Measurements from ENCODE around the gene XIST. TPM values are rescaled to one million over a fixed set of nuclear protein-coding genes. Genes with fewer than 3 reads are reported as not detected.
"Not testable (repeated sequence)": the region's sequence is repeated elsewhere in the genome, so short reads cannot be mapped to it uniquely, and the experiment has no call there.

The XIST gene
- total RNA-seq = not detected
- 1 to 10 TPM; 3.8 to 10.0 (median 8.1) TPM for polyA plus RNA-seq
- 0.43 to 363 (median 12.9) reads per million in 6 experiments for total RNA-seq

- peak within 1 kb of the TSS in 4 of 10 donors; percentile 91 to 98 (median 94) for H3K4me3 Mint-ChIP-seq
- POLR2A ChIA-PET = no interaction called here
- no peaks in the 10 kb centered on the region for H3K27me3 Mint-ChIP-seq
- peak within 1 kb of the TSS in 5 of 10 donors; percentile 93 to 96 (median 96) for H3K27ac Mint-ChIP-seq
- H3K36me3 Mint-ChIP-seq = no peaks in the 10 kb centered on the region
- H3K9me3 Mint-ChIP-seq = peaks cover 0 to 2% (median 0%) of the 10 kb centered on the region in 9 donors
- H3K4me1 Mint-ChIP-seq = peaks cover 0 to 1% (median 0%) of the 10 kb centered on the region in 4 donors
- no peak for ATAC-seq
- DNase-seq = peak in 3 of 10 donors; percentile 72 to 82 (median 81)
Observed at GRCh38 chrX:73852467-73852866, at the start of gene XIST. XIST (minus strand) TSS chrX:73852714.

- H3K27me3 Mint-ChIP-seq, H3K4me1 Mint-ChIP-seq, POLR2A ChIA-PET, ATAC-seq, DNase-seq, H3K4me3 Mint-ChIP-seq: not testable (repeated sequence)
- H3K36me3 Mint-ChIP-seq = peaks cover 0 to 17% (median 0%) of the 10 kb centered on the region in 3 donors
- H3K9me3 Mint-ChIP-seq = peaks cover 0 to 51% (median 0%) of the 10 kb centered on the region in 9 donors
- H3K27ac Mint-ChIP-seq = peak overlapping the region in 1 of 10 donors; percentile 68
Observed at GRCh38 chrX:73898315-73898714, 45.8 kb upstream of the XIST start.

- peak overlapping the region in 4 of 10 donors; percentile 28 to 74 (median 65) for H3K4me3 Mint-ChIP-seq
- peak overlapping the region in 4 of 10 donors; percentile 36 to 68 (median 62) for H3K27ac Mint-ChIP-seq
- H3K4me1 Mint-ChIP-seq, POLR2A ChIA-PET, ATAC-seq, H3K27me3 Mint-ChIP-seq: not testable (repeated sequence)
- DNase-seq = peak in 3 of 10 donors; percentile 27 to 57 (median 50)
- peaks cover 0 to 61% (median 1%) of the 10 kb centered on the region in 9 donors for H3K9me3 Mint-ChIP-seq
- H3K36me3 Mint-ChIP-seq = peaks cover 0 to 21% (median 0%) of the 10 kb centered on the region in 3 donors
Observed at GRCh38 chrX:73892515-73893090, 40.1 kb upstream of the XIST start.

GRCh38 chrX:73882260-73882659 is 29.7 kb upstream of the XIST start:
- H3K9me3 Mint-ChIP-seq = peaks cover 0 to 46% (median 6%) of the 10 kb centered on the region in 9 donors
- H3K27me3 Mint-ChIP-seq, H3K27ac Mint-ChIP-seq, POLR2A ChIA-PET, ATAC-seq, H3K4me1 Mint-ChIP-seq, DNase-seq, H3K4me3 Mint-ChIP-seq: not testable (repeated sequence)
- peaks cover 0 to 33% (median 6%) of the 10 kb centered on the region in 3 donors for H3K36me3 Mint-ChIP-seq

- POLR2A ChIA-PET = no interaction called here
- Mint-ChIP-seq H3K36me3 (peaks cover 0 to 20% (median 4%) of the 10 kb centered on the region in 3 donors), H3K4me1 (no peaks in the 10 kb centered on the region), H3K4me3 (no peak overlapping the region), H3K9me3 (peaks cover 0 to 25% (median 5%) of the 10 kb centered on the region in 9 donors), H3K27me3 (peaks cover 0 to 9% (median 0%) of the 10 kb centered on the region in 5 donors), H3K27ac (no peak overlapping the region)
- DNase-seq (no peak), ATAC-seq (no peak)
Observed at GRCh38 chrX:73877687-73878086, 25.2 kb upstream of the XIST start.

- peaks cover 0 to 9% (median 0%) of the 10 kb centered on the region in 5 donors for H3K27me3 Mint-ChIP-seq
- H3K4me1 Mint-ChIP-seq = peaks cover 2 to 5% (median 3%) of the 10 kb centered on the region in 4 donors
- H3K4me3 Mint-ChIP-seq = no peak overlapping the region
- H3K36me3 Mint-ChIP-seq = peaks cover 0 to 20% (median 4%) of the 10 kb centered on the region in 3 donors
- H3K9me3 Mint-ChIP-seq = peaks cover 0 to 25% (median 5%) of the 10 kb centered on the region in 9 donors
- no peak overlapping the region for H3K27ac Mint-ChIP-seq
- DNase-seq (no peak), ATAC-seq (no peak)
- POLR2A ChIA-PET = no interaction called here
Observed at GRCh38 chrX:73876911-73877310, 24.4 kb upstream of the XIST start.

- peaks cover 0 to 2% (median 1%) of the 10 kb centered on the region in 5 donors for H3K27me3 Mint-ChIP-seq
- H3K27ac Mint-ChIP-seq = no peak overlapping the region
- no peaks in the 10 kb centered on the region for H3K9me3 Mint-ChIP-seq
- no peak overlapping the region for H3K4me3 Mint-ChIP-seq
- DNase-seq (no peak), ATAC-seq (no peak)
- no peaks in the 10 kb centered on the region for H3K36me3 Mint-ChIP-seq
- peaks cover 2 to 8% (median 4%) of the 10 kb centered on the region in 4 donors for H3K4me1 Mint-ChIP-seq
- POLR2A ChIA-PET = no interaction called here
Observed at GRCh38 chrX:73868916-73869315, 16.4 kb upstream of the XIST start.

GRCh38 chrX:73867144-73867543 is 14.6 kb upstream of the XIST start:
- no peak for ATAC-seq
- peaks cover 2 to 6% (median 4%) of the 10 kb centered on the region in 4 donors for H3K4me1 Mint-ChIP-seq

GRCh38 chrX:73863852-73864251 is 11.3 kb upstream of the XIST start:
- ATAC-seq = no peak
- DNase-seq = no peak
- peaks cover 0 to 3% (median 0%) of the 10 kb centered on the region in 5 donors for H3K27me3 Mint-ChIP-seq
- H3K4me3 Mint-ChIP-seq = no peak overlapping the region
- H3K27ac Mint-ChIP-seq = no peak overlapping the region
- no peaks in the 10 kb centered on the region for H3K4me1 Mint-ChIP-seq
- peaks cover 0 to 12% (median 0%) of the 10 kb centered on the region in 9 donors for H3K9me3 Mint-ChIP-seq
- POLR2A ChIA-PET = no interaction called here
- H3K36me3 Mint-ChIP-seq = peaks cover 0 to 11% (median 4%) of the 10 kb centered on the region in 3 donors

More at GRCh38 chrX:73867144-73867543, 14.6 kb upstream of the XIST start:
- POLR2A ChIA-PET = no interaction called here
- Mint-ChIP-seq H3K27ac (no peak overlapping the region), H3K4me3 (no peak overlapping the region), H3K9me3 (no peaks in the 10 kb centered on the region), H3K36me3 (no peaks in the 10 kb centered on the region), H3K27me3 (peaks cover 0 to 3% (median 1%) of the 10 kb centered on the region in 5 donors)
- no peak for DNase-seq

GRCh38 chrX:73863268-73863667 is 10.8 kb upstream of the XIST start:
- Mint-ChIP-seq H3K27ac (no peak overlapping the region), H3K36me3 (peaks cover 0 to 11% (median 4%) of the 10 kb centered on the region in 3 donors), H3K27me3 (peaks cover 0 to 3% (median 0%) of the 10 kb centered on the region in 5 donors), H3K9me3 (peaks cover 0 to 12% (median 0%) of the 10 kb centered on the region in 9 donors), H3K4me1 (no peaks in the 10 kb centered on the region), H3K4me3 (no peak overlapping the region)
- ATAC-seq = no peak
- POLR2A ChIA-PET = no interaction called here
- DNase-seq = no peak

- ATAC-seq (no peak), DNase-seq (no peak)
- H3K4me3 Mint-ChIP-seq = no peak overlapping the region
- peaks cover 0 to 11% (median 4%) of the 10 kb centered on the region in 3 donors for H3K36me3 Mint-ChIP-seq
- H3K4me1 Mint-ChIP-seq = no peaks in the 10 kb centered on the region
- H3K27ac Mint-ChIP-seq = no peak overlapping the region
- POLR2A ChIA-PET = interaction anchor here (0.5 kb wide), 1 partner anchor 417 kb away, joined by 3 read pairs; no protein-coding TSS in a partner anchor
- peaks cover 0 to 12% (median 0%) of the 10 kb centered on the region in 9 donors for H3K9me3 Mint-ChIP-seq
- H3K27me3 Mint-ChIP-seq = peaks cover 0 to 1% (median 0%) of the 10 kb centered on the region in 5 donors
Observed at GRCh38 chrX:73859622-73860021, 7.1 kb upstream of the XIST start.

- peak in 1 of 2 donors; percentile 61 for ATAC-seq
- peak overlapping the region in 1 of 10 donors; percentile 24 for H3K27ac Mint-ChIP-seq
- POLR2A ChIA-PET = no interaction called here
- no peak overlapping the region for H3K4me3 Mint-ChIP-seq
- H3K27me3 Mint-ChIP-seq = no peaks in the 10 kb centered on the region
- H3K36me3 Mint-ChIP-seq = peaks cover 0 to 11% (median 4%) of the 10 kb centered on the region in 3 donors
- peaks cover 0 to 1% (median 0%) of the 10 kb centered on the region in 4 donors for H3K4me1 Mint-ChIP-seq
- peaks cover 0 to 12% (median 0%) of the 10 kb centered on the region in 9 donors for H3K9me3 Mint-ChIP-seq
- DNase-seq = peak; percentile 13 to 82 (median 60)
Observed at GRCh38 chrX:73855546-73855945, 3.0 kb upstream of the XIST start.

- Mint-ChIP-seq H3K4me3 (peak overlapping the region in 4 of 10 donors; percentile 91 to 98 (median 94)), H3K36me3 (no peaks in the 10 kb centered on the region), H3K4me1 (peaks cover 0 to 1% (median 0%) of the 10 kb centered on the region in 4 donors), H3K27ac (peak overlapping the region in 5 of 10 donors; percentile 93 to 96 (median 96)), H3K27me3 (no peaks in the 10 kb centered on the region), H3K9me3 (peaks cover 0 to 2% (median 0%) of the 10 kb centered on the region in 9 donors)
- POLR2A ChIA-PET = no interaction called here
- no peak for DNase-seq
- ATAC-seq = no peak
Observed at GRCh38 chrX:73852022-73852421, 492 bp downstream of the XIST start.
